Glutamatergic neuron (in vitro differentiated cells): ENCODE data around the gene HPSE2. TPM values are rescaled to one million over a fixed set of nuclear protein-coding genes. Genes with fewer than 3 reads are reported as not detected.
"Not testable (repeated sequence)": the region's sequence is repeated elsewhere in the genome, so short reads cannot be mapped to it uniquely, and the experiment has no call there.

Source experiments
- DNase-seq: peaks from one replicate; pipeline ENCODE4 v3.0.0; 2022
- H3K27ac Mint-ChIP-seq: one replicate; pipeline ENCODE4 v1.8.0; 2020; ENCODE audit warnings: mild to moderate bottlenecking, mixed read lengths, inconsistent platforms; ENCODE audit not compliant: unreplicated experiment
- H3K27me3 Mint-ChIP-seq: one replicate; pipeline ENCODE4 v1.8.0; 2020; ENCODE audit warnings: mild to moderate bottlenecking, moderate library complexity, mixed read lengths, inconsistent platforms; ENCODE audit not compliant: unreplicated experiment
- H3K36me3 Mint-ChIP-seq: one replicate; pipeline ENCODE4 v1.8.0; 2020; ENCODE audit warnings: mild to moderate bottlenecking, mixed read lengths, inconsistent platforms; ENCODE audit not compliant: unreplicated experiment
- H3K4me1 Mint-ChIP-seq: one replicate; pipeline ENCODE4 v1.8.0; 2020; ENCODE audit warnings: mild to moderate bottlenecking, low read depth, mixed read lengths, inconsistent platforms; ENCODE audit not compliant: unreplicated experiment
- H3K4me3 Mint-ChIP-seq: one replicate; pipeline ENCODE4 v1.8.0; 2020; ENCODE audit warnings: mild to moderate bottlenecking, mixed read lengths, inconsistent platforms; ENCODE audit not compliant: unreplicated experiment
- H3K9me3 Mint-ChIP-seq: one replicate; pipeline ENCODE4 v1.8.0; 2020; ENCODE audit warnings: mild to moderate bottlenecking, moderate library complexity, mixed read lengths, inconsistent platforms; ENCODE audit not compliant: unreplicated experiment
- total RNA-seq: library from RNA; stranded (reverse); fragmentation: NEBNext Ultra II Directional; extraction: Animal tissue kit (Norgen Biotek cat#: 25700); gene quantifications from one replicate; pipeline ENCODE4 v1.2.1, GENCODE V29; 2021; ENCODE audit not compliant: unreplicated experiment
- TF ChIP-seq, protein P1 (sequence below): fragments of 200-600 bp; sonication (generic); IDR thresholded peaks from one replicate; pipeline ENCODE4 v1.5.0; 2021; ENCODE audit not compliant: partially characterized antibody, unreplicated experiment

The HPSE2 gene
- total RNA-seq, 1 donor from 2014 or later = not detected

DNA sequence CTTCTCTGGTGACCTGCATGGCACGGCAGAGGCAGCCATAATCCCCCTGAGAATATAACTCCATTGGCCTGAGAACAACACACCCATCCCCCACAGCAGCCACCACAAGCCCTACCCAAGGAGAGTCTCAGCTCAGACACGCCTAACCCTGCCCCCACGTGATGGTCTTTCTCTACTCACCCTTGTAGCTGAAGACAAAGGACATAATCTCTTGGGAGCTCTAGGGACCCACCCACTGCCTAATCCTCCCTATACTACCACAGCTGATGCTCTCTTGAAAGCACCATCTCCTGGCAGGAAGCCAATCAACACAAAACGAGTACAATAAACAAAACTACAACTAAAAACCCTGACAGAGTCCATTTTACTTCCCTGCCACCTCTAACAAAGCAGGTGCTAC, 30.7 kb upstream of the HPSE2 start:
- Mint-ChIP-seq H3K4me1 (no peaks in the 10 kb centered on the region), H3K9me3 (peaks cover 6% of the 10 kb centered on the region), H3K27me3 (no peaks in the 10 kb centered on the region), H3K4me3 (no peak overlapping the region), H3K36me3 (peaks cover 7% of the 10 kb centered on the region), H3K27ac (no peak overlapping the region)
- TF ChIP-seq, protein P1, sequence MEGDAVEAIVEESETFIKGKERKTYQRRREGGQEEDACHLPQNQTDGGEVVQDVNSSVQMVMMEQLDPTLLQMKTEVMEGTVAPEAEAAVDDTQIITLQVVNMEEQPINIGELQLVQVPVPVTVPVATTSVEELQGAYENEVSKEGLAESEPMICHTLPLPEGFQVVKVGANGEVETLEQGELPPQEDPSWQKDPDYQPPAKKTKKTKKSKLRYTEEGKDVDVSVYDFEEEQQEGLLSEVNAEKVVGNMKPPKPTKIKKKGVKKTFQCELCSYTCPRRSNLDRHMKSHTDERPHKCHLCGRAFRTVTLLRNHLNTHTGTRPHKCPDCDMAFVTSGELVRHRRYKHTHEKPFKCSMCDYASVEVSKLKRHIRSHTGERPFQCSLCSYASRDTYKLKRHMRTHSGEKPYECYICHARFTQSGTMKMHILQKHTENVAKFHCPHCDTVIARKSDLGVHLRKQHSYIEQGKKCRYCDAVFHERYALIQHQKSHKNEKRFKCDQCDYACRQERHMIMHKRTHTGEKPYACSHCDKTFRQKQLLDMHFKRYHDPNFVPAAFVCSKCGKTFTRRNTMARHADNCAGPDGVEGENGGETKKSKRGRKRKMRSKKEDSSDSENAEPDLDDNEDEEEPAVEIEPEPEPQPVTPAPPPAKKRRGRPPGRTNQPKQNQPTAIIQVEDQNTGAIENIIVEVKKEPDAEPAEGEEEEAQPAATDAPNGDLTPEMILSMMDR = no peak
- DNase-seq = no peak

DNA sequence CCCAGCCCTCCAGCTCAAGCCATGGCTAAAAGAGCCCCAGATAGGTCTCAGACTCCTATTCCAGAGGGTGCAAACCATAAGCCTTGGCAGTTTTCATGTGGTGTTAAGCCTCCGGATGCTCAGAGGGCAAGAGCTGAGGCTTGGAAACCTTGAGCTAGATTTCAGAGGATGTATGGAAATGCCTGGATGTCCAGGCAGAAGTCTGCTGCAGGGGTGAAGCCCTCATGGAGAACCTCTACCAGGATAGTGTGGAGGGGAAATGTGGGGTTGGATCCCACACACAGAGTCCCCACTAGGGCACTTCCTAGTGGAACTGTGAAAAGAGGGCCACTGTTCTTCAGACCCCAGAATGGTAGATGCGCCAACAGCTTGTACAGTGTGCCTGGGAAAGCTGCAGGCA, 13.2 kb upstream of the HPSE2 start:
- no peaks in the 10 kb centered on the region for H3K4me1 Mint-ChIP-seq
- H3K4me3 Mint-ChIP-seq = no peak overlapping the region
- H3K27ac Mint-ChIP-seq = no peak overlapping the region
- peaks cover 1% of the 10 kb centered on the region for H3K27me3 Mint-ChIP-seq
- peaks cover 9% of the 10 kb centered on the region for H3K9me3 Mint-ChIP-seq
- TF ChIP-seq, protein P1 = no peak
- H3K36me3 Mint-ChIP-seq = peaks cover 11% of the 10 kb centered on the region
- no peak for DNase-seq

DNA sequence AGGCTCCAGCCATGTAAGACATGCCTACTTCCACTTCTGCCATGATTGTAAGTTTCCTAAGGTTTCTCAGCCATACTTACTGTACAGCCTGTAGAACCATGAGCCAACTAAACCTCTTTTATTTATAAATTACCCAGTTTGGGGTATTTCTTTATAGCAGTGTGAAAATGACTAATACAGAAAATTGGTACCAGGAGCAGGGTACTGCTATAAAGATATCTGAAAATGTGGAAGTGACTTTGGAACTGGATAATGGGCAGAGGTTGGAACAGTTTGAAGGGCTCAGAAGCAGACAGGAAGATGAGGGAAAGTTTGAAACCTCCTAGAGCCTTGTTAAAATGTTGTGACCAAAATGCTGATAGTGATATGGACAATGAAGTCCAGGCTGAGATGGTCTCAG, 12.2 kb upstream of the HPSE2 start:
- not testable (repeated sequence) for H3K4me3 Mint-ChIP-seq, H3K27me3 Mint-ChIP-seq, H3K27ac Mint-ChIP-seq, H3K9me3 Mint-ChIP-seq, H3K4me1 Mint-ChIP-seq, DNase-seq
- peaks cover 11% of the 10 kb centered on the region for H3K36me3 Mint-ChIP-seq

DNA sequence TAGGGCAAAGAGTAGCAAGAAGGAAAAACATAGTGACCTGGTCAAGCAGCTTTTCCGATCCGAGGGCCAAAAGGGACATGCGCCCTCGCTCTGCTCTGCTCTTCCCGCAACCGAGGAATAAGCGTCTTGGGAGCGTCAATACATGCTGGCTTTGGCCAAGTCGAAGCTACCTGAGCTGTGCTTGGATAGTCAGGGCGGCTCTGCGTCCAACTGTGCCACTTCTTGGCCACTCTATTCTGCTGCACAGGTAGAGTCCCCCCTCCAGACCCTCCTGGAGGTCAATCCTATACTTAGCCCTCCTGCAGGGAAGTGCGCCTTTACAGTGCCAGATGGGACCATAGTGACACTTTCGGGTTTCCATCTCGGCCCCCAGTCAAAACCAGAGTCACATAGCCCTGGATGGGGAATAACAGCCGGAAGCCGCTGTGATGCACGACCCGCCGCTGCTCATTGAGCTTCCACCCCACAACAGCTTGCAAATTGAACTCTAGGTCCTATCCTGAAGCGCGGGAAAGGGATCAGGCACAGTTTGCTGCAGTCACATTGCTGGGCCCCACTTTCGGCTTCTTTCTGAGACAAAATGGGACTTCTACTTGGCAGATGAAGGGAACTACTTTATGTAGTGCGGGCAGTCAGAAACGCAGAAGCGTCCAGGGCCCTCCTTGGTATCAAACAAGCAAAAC, 1.1 kb upstream of the HPSE2 start:
- no peak for DNase-seq
- H3K27me3 Mint-ChIP-seq = peaks cover 26% of the 10 kb centered on the region
- TF ChIP-seq, protein P1 = no peak
- peak overlapping the region; percentile 82 for H3K4me3 Mint-ChIP-seq
- H3K36me3 Mint-ChIP-seq = no peaks in the 10 kb centered on the region
- peaks cover 15% of the 10 kb centered on the region for H3K4me1 Mint-ChIP-seq
- H3K27ac Mint-ChIP-seq = no peak overlapping the region
- peaks cover 6% of the 10 kb centered on the region for H3K9me3 Mint-ChIP-seq

DNA sequence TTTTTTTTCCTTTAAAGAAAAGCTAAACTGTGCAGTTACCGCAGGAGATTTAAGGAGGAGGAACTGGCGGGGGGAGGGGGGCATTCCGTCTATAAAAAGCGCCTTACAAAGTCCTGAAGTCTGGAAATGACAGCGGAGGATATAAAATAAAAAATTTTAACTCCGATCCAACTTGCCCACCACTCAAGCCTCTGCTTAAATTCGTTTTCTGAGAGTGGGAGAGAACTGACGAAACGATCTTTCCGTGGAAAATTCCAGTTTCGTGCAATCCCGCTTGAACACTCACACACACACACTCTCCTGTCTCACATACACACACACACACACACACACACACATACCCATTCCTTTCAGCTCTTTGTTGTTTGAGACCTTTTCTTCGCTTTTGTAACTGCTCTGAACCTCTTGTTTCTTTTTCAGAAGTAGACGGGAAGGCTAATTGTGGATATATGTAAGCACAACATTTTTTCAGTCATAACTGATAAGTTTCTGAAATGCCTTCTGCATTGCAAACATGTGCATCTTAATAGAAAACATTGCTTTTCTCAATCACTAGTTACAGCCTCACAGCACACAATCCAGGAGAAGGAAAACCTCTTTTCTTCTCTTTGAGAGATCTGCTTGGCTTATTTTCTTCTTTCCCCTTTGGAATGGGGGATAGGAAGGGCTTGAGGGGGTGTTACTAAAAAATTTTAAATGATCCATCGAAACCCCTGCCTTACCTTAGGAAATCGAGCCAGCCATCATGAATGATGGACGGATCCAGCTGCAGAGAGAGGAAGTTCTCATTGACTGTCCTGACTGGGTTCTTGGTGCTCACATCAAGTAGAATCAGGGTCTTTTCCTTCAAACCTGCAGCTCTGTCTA, 628 bp downstream of the HPSE2 start:
- TF ChIP-seq, protein P1 = no peak
- Mint-ChIP-seq H3K36me3 (no peaks in the 10 kb centered on the region), H3K27me3 (peaks cover 27% of the 10 kb centered on the region), H3K4me1 (peaks cover 15% of the 10 kb centered on the region), H3K9me3 (peaks cover 6% of the 10 kb centered on the region), H3K4me3 (peak overlapping the region; percentile 81), H3K27ac (no peak overlapping the region)
- DNase-seq = no peak
